HepG2 (cell line): ENCODE results near the gene BAZ1B.

Experiments
- CENPT ChIP-seq: sonication (generic); formaldehyde crosslinking; IDR thresholded peaks from 2 replicates; pipeline ENCODE4 v1.8.0; 2022; ENCODE audit warnings: low read depth, mild to moderate bottlenecking, moderate library complexity, missing genetic modification reagents
- ETV6 ChIP-seq: sonication (generic); formaldehyde crosslinking; conservative IDR thresholded peaks from 2 replicates; pipeline ENCODE4 v1.4.0; 2020; ENCODE audit warnings: missing genetic modification reagents
- GABPB1 ChIP-seq: IDR thresholded peaks from 2 replicates; pipeline ENCODE4 v1.6.1; 2016; ENCODE audit warnings: mild to moderate bottlenecking, missing genetic modification reagents, moderate library complexity, missing compliant biosample characterization
- MYNN ChIP-seq: sonication (generic); formaldehyde crosslinking; IDR thresholded peaks from 2 replicates; pipeline ENCODE4 v1.4.0; 2020; ENCODE audit warnings: mild to moderate bottlenecking, low read depth, missing genetic modification reagents
- NR2C2 ChIP-seq: sonication (generic); formaldehyde crosslinking; IDR thresholded peaks from 2 replicates; pipeline ENCODE4 v1.4.0; 2020; ENCODE audit warnings: missing genetic modification reagents, mild to moderate bottlenecking, moderate library complexity, borderline replicate concordance
- POLR2AphosphoS2 ChIP-seq: IDR thresholded peaks from 2 replicates; pipeline ENCODE4 v1.6.1; 2011; ENCODE audit warnings: low read depth, low read length, improper control_type of control experiment
- RFX5 ChIP-seq: IDR thresholded peaks from 2 replicates; pipeline ENCODE4 v1.6.1; 2011; ENCODE audit warnings: low read depth, low read length, improper control_type of control experiment
- SUZ12 ChIP-seq: fragments of 150-350 bp; IDR thresholded peaks from 2 replicates; pipeline ENCODE4 v1.6.1; 2014; ENCODE audit warnings: low read depth, low read length
- TCF7 ChIP-seq: sonication (generic); IDR thresholded peaks from 2 replicates; pipeline ENCODE4 v1.6.1; 2016; ENCODE audit warnings: antibody characterized with exemption, low read depth
- TFDP1 ChIP-seq: IDR thresholded peaks from 2 replicates; pipeline ENCODE4 v1.6.1; 2016; ENCODE audit warnings: missing compliant biosample characterization, missing genetic modification reagents, borderline replicate concordance
- TRAFD1 ChIP-seq: sonication (generic); formaldehyde crosslinking; IDR thresholded peaks from 2 replicates; pipeline ENCODE4 v1.5.1; 2020; ENCODE audit warnings: missing genetic modification reagents, mild to moderate bottlenecking, borderline replicate concordance
- YY1 ChIP-seq: IDR thresholded peaks from 2 replicates; pipeline ENCODE4 v1.6.1; 2011; ENCODE audit warnings: low read length, low read depth, moderate library complexity, mild to moderate bottlenecking; ENCODE audit not compliant: insufficient read depth, insufficient replicate concordance
- ZNF720 ChIP-seq: sonication (generic); formaldehyde crosslinking; IDR thresholded peaks from 2 replicates; pipeline ENCODE4 v1.4.0; 2020; ENCODE audit warnings: missing genetic modification reagents
- TF ChIP-seq, protein P1 (sequence below): sonication (generic); formaldehyde crosslinking; IDR thresholded peaks from 2 replicates; pipeline ENCODE4 v1.5.0; 2020; ENCODE audit warnings: mild to moderate bottlenecking, missing genetic modification reagents, moderate library complexity

DNA sequence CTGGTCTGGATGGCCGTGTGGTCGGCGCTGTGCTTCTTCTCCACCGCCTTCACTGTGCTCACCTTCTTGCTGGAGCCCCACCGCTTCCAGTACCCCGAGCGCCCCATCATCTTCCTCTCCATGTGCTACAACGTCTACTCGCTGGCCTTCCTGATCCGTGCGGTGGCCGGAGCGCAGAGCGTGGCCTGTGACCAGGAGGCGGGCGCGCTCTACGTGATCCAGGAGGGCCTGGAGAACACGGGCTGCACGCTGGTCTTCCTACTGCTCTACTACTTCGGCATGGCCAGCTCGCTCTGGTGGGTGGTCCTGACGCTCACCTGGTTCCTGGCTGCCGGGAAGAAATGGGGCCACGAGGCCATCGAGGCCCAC, 87.4 kb downstream of the BAZ1B start:
- no peak for TF ChIP-seq NR2C2 (CRISPR knock-in tag)
- TF ChIP-seq SUZ12: no peak
- TF ChIP-seq, protein P1, sequence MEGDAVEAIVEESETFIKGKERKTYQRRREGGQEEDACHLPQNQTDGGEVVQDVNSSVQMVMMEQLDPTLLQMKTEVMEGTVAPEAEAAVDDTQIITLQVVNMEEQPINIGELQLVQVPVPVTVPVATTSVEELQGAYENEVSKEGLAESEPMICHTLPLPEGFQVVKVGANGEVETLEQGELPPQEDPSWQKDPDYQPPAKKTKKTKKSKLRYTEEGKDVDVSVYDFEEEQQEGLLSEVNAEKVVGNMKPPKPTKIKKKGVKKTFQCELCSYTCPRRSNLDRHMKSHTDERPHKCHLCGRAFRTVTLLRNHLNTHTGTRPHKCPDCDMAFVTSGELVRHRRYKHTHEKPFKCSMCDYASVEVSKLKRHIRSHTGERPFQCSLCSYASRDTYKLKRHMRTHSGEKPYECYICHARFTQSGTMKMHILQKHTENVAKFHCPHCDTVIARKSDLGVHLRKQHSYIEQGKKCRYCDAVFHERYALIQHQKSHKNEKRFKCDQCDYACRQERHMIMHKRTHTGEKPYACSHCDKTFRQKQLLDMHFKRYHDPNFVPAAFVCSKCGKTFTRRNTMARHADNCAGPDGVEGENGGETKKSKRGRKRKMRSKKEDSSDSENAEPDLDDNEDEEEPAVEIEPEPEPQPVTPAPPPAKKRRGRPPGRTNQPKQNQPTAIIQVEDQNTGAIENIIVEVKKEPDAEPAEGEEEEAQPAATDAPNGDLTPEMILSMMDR (CRISPR knock-in tag): no peak
- TF ChIP-seq RFX5: no peak
- no peak for TF ChIP-seq CENPT
- no peak for TF ChIP-seq MYNN (CRISPR knock-in tag)
- no peak for TF ChIP-seq GABPB1
- TF ChIP-seq YY1: no peak
- TF ChIP-seq TCF7: no peak
- no peak for TF ChIP-seq TRAFD1 (CRISPR knock-in tag)
- TF ChIP-seq ZNF720 (CRISPR knock-in tag): no peak
- TF ChIP-seq ETV6 (CRISPR knock-in tag): no peak
- no peak for TF ChIP-seq POLR2AphosphoS2
- TF ChIP-seq TFDP1 (CRISPR knock-in tag): no peak
